ENCODE data around the gene PAGR1. TPM values are rescaled to one million over a fixed set of nuclear protein-coding genes. Genes with fewer than 3 reads are reported as not detected.

PAGR1 gene
- total and polyA plus RNA-seq, 4 donors: 7.3 to 18.7 (median 14.0) TPM

GRCh38 chr16:29854520-29855100 is 38.7 kb downstream of the PAGR1 start:
- Histone ChIP-seq H3K4me3 (ENCODE audit: low read depth in 1 of 3, low read length in 3 of 3) (no peak overlapping the region), H3K27me3 (ENCODE audit: control insufficient read depth in 4 of 4, insufficient read depth in 4 of 4, low read length in 3 of 4) (no peaks in the 10 kb centered on the region), H3K4me1 (ENCODE audit: control insufficient read depth in 4 of 4, insufficient read depth in 4 of 4, low read length in 3 of 4) (peaks cover 0 to 14% (median 5%) of the 10 kb centered on the region in 4 donors), H3K36me3 (ENCODE audit: control insufficient read depth in 4 of 4, insufficient read depth in 3 of 4, low read depth in 1 of 4, low read length in 3 of 4) (peaks cover 0 to 7% (median 1%) of the 10 kb centered on the region in 4 donors), H3K9ac (ENCODE audit: low read depth in 1 of 2, low read length in 2 of 2) (no peak overlapping the region), H3K27ac (ENCODE audit: low read depth in 1 of 2, low read length in 2 of 2) (no peak overlapping the region), H3K9me3 (ENCODE audit: control insufficient read depth in 4 of 4, low read length in 3 of 4) (no peaks in the 10 kb centered on the region)
- 92% methylated on average over 5 of the region's 5 CpGs for WGBS
- TF ChIP-seq TAF1 (conservative IDR thresholded peaks at IDR 0.05) (no peak), ZBTB33 (IDR thresholded peaks at IDR 0.05) (no peak), REST (IDR thresholded peaks at IDR 0.05) (no peak), JUND (IDR thresholded peaks at IDR 0.05) (no peak), CTCF (IDR thresholded peaks at IDR 0.05; ENCODE audit: low read depth, low read length, missing input control) (no peak), YY1 (IDR thresholded peaks at IDR 0.05) (no peak), FOXA1 (IDR thresholded peaks at IDR 0.05) (no peak), HNF4G (IDR thresholded peaks at IDR 0.05) (no peak), SP1 (IDR thresholded peaks at IDR 0.05) (no peak), GABPA (IDR thresholded peaks at IDR 0.05 in 1 of 2, conservative IDR thresholded peaks at IDR 0.05 in 1 of 2) (no peak), HNF4A (conservative IDR thresholded peaks at IDR 0.05) (no peak), EGR1 (IDR thresholded peaks at IDR 0.05; ENCODE audit: low read depth in 2 of 2) (no peak), RXRA (IDR thresholded peaks at IDR 0.05) (no peak), ATF3 (IDR thresholded peaks at IDR 0.05) (no peak)
- TF ChIP-seq, protein P1, sequence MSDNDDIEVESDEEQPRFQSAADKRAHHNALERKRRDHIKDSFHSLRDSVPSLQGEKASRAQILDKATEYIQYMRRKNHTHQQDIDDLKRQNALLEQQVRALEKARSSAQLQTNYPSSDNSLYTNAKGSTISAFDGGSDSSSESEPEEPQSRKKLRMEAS (IDR thresholded peaks at IDR 0.05): no peak
- no peak for DNase-seq (ENCODE audit: low spot score)

Data from liver (tissue), 9 donors.